ENCODE data around the gene MCTP1. TPM values are rescaled to one million over a fixed set of nuclear protein-coding genes. Genes with fewer than 3 reads are reported as not detected.
"Not testable (repeated sequence)": the region's sequence is repeated elsewhere in the genome, so short reads cannot be mapped to it uniquely, and the experiment has no call there.

The MCTP1 gene
- total RNA-seq, 1 donor from 2014 or later = not detected

DNA sequence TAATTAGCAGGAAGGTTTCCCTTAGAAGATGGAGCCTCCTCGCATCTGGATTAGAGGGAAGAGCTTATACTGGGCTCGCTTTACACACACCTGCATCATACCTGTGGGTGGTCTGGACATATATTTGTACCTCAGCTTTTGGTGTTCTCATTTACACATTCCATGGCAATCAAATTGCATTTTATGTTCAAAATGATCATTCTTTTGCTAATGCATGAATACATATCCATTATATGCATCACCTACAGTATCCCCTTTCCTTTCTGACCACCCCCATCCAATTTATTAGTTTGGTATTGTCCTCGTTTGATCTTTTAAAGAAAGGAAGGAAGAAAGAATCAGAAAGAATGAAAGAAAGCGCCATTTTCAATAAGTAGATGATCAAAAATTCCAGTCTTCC lies 415.0 kb downstream of the MCTP1 start:
- no peaks in the 10 kb centered on the region for H3K9me3 Mint-ChIP-seq
- peaks cover 2% of the 10 kb centered on the region for H3K4me1 Mint-ChIP-seq
- no peaks in the 10 kb centered on the region for H3K36me3 Mint-ChIP-seq (ENCODE audit: low read depth)
- H3K4me3 Mint-ChIP-seq = no peak overlapping the region
- H3K27me3 Mint-ChIP-seq = peaks cover 1% of the 10 kb centered on the region
- intact Hi-C loops (cut with micrococcal nuclease) = no loop called here
- no peak for DNase-seq
- no peak overlapping the region for H3K27ac Mint-ChIP-seq

DNA sequence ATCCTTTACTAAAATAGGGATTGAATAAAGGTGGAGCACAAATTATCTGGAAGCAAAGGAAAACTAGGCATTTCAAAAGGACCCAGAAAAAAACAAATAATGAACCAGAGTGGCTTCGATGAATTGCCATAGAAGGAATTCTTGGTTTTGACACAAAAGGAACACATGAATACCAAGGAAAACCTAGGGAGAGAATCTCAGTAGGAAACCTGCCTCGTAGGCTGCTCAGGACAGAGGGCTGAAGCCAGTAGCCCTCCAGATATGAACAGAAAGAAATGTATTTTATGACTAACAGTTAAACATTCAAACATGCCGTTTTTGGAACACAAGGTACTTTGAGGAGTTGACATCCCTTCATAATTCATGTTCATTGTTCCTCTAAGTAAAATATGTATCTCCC lies 420.9 kb downstream of the MCTP1 start:
- Mint-ChIP-seq H3K36me3 (ENCODE audit: low read depth) (no peaks in the 10 kb centered on the region), H3K4me1 (no peaks in the 10 kb centered on the region), H3K9me3 (no peaks in the 10 kb centered on the region), H3K27ac (no peak overlapping the region), H3K4me3 (no peak overlapping the region), H3K27me3 (peaks cover 7% of the 10 kb centered on the region)
- intact Hi-C loops (cut with micrococcal nuclease) = no loop called here
- no peak for DNase-seq

DNA sequence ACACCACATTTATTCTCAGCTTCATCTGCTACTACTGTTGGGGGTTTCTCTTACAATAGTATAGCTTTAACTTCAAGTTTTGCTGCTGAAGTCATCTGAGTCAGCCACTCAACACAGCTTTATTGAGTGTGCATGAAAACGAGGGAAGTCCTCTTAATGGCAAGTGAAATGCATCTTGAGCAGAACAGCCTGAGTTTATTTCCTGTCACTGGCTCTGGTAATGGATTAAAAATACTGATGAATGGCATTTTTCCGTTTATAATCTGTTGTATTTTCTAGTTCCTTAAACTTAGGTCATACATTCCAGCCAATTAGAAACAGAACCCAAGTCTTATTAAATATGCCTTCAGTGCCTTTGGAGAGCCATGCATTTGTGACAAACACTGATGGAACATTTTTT lies 427.8 kb downstream of the MCTP1 start:
- Mint-ChIP-seq H3K27ac (no peak overlapping the region), H3K4me3 (no peak overlapping the region), H3K4me1 (peaks cover 2% of the 10 kb centered on the region), H3K9me3 (no peaks in the 10 kb centered on the region), H3K27me3 (peaks cover 20% of the 10 kb centered on the region), H3K36me3 (ENCODE audit: low read depth) (no peaks in the 10 kb centered on the region)
- intact Hi-C loops (cut with micrococcal nuclease) = loop anchor here (10.0 kb wide), 1 partner anchor 942 kb away; no protein-coding TSS in a partner anchor
- no peak for DNase-seq

DNA sequence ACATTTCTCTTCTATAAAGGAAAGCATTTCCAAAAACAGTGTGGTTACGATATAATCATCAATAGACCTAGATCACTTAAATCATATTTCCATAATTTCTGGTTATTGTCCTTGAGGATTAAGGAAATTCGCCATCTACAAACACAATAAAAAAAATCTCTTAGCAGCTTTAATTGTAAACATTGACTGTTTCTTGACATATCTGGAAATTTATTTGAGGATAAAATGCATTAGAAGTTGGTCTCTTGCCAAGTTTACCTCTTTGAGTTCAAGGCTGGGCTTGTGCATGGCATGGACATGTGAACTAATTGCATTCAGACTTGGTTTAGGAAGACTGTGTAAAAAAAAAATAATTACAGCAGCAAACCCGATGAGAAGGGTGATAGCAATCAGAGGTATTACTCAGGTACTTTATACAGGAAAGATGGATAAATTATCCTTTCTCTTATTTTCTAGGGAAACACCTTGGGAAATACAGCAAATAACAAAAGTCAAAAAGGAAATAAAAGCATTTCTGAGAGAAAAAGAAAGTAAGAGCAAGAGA lies 428.6 kb downstream of the MCTP1 start:
- Mint-ChIP-seq H3K27me3 (peaks cover 20% of the 10 kb centered on the region), H3K4me1 (peaks cover 2% of the 10 kb centered on the region), H3K4me3 (no peak overlapping the region), H3K9me3 (no peaks in the 10 kb centered on the region), H3K36me3 (ENCODE audit: low read depth) (no peaks in the 10 kb centered on the region), H3K27ac (no peak overlapping the region)
- intact Hi-C loops (cut with micrococcal nuclease) = loop anchor here (10.0 kb wide), 1 partner anchor 942 kb away; no protein-coding TSS in a partner anchor
- DNase-seq = no peak

DNA sequence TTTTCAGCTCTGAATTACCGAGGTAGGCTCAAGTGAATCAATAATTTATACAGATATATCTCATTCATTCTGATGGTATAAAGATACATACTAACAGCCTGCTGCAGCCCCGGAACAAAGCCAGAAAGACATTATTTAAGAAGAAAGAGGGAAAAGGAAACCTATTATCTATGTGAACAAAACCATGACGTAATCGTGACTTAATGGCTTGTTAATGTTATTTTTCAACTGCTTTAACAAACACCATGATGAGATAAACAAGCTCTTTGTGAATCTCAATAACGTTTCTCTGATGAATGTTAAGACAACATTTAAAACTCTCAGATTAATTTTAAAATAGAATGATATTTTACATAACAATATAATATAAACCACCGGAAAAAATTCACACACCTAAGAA lies 429.4 kb downstream of the MCTP1 start:
- intact Hi-C loops (cut with micrococcal nuclease) = loop anchor here (10.0 kb wide), 1 partner anchor 941 kb away; no protein-coding TSS in a partner anchor

DNA sequence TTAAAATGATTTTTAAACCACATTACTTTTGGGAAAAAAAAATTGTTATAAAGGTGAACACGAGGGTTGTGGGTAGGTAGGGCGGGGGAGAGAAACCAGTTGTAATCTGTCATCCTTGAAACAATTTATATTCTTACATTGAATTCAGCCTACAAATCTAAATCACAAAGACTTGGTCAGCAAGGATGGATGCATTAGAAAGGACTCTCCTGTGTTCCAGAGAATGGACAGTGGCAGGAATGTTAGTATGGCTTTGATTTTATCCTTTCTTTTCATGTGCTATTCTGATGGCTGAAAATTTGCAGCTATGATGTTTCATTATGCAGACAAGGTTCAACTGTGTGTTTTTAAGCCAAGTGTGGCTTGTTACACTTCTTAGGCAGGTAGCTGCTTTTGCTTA lies 431.8 kb downstream of the MCTP1 start:
- no peaks in the 10 kb centered on the region for H3K36me3 Mint-ChIP-seq (ENCODE audit: low read depth)
- intact Hi-C loops (cut with micrococcal nuclease) = loop anchor here (5.0 to 10.0 kb wide), 2 partner anchors 938 to 1271 kb away; partner anchors contain the start of genes NR2F1 and NR2F1-AS1
- H3K4me1 Mint-ChIP-seq = peaks cover 6% of the 10 kb centered on the region
- no peaks in the 10 kb centered on the region for H3K9me3 Mint-ChIP-seq
- no peak overlapping the region for H3K27ac Mint-ChIP-seq
- no peak for DNase-seq
- peaks cover 14% of the 10 kb centered on the region for H3K27me3 Mint-ChIP-seq
- H3K4me3 Mint-ChIP-seq = no peak overlapping the region

More for the DNA sequence above, 429.4 kb downstream of the MCTP1 start:
- no peaks in the 10 kb centered on the region for H3K9me3 Mint-ChIP-seq
- no peak for DNase-seq
- H3K4me1 Mint-ChIP-seq = peaks cover 2% of the 10 kb centered on the region
- H3K36me3 Mint-ChIP-seq (ENCODE audit: low read depth) = no peaks in the 10 kb centered on the region
- H3K4me3 Mint-ChIP-seq = no peak overlapping the region
- no peak overlapping the region for H3K27ac Mint-ChIP-seq
- H3K27me3 Mint-ChIP-seq = peaks cover 18% of the 10 kb centered on the region

DNA sequence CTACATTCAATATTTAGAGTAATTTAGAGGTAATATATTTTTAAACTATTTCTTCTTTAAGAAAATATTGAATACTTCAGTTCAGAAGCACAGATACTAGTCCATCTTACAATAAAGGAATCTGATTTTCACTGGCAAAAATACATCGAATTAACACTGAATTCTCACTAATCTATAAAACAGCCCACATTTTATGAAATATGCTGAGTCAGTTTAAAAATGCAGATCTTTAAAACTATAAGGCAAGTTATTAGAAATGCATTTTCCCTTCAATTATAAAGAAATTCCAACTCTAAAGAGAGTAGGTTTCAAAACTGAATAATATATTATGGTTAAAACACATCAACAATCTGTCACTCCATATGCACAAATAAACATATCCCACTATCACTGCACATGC lies 433.9 kb downstream of the MCTP1 start:
- Mint-ChIP-seq H3K4me3 (no peak overlapping the region), H3K9me3 (no peaks in the 10 kb centered on the region), H3K27ac (no peak overlapping the region), H3K4me1 (peaks cover 6% of the 10 kb centered on the region), H3K27me3 (peaks cover 11% of the 10 kb centered on the region), H3K36me3 (ENCODE audit: low read depth) (no peaks in the 10 kb centered on the region)
- no peak for DNase-seq
- intact Hi-C loops (cut with micrococcal nuclease) = loop anchor here (1.0 to 10.0 kb wide), 7 partner anchors 58 to 1269 kb away; partner anchors contain the start of genes KIAA0825, NR2F1, NR2F1-AS1 and SLF1

DNA sequence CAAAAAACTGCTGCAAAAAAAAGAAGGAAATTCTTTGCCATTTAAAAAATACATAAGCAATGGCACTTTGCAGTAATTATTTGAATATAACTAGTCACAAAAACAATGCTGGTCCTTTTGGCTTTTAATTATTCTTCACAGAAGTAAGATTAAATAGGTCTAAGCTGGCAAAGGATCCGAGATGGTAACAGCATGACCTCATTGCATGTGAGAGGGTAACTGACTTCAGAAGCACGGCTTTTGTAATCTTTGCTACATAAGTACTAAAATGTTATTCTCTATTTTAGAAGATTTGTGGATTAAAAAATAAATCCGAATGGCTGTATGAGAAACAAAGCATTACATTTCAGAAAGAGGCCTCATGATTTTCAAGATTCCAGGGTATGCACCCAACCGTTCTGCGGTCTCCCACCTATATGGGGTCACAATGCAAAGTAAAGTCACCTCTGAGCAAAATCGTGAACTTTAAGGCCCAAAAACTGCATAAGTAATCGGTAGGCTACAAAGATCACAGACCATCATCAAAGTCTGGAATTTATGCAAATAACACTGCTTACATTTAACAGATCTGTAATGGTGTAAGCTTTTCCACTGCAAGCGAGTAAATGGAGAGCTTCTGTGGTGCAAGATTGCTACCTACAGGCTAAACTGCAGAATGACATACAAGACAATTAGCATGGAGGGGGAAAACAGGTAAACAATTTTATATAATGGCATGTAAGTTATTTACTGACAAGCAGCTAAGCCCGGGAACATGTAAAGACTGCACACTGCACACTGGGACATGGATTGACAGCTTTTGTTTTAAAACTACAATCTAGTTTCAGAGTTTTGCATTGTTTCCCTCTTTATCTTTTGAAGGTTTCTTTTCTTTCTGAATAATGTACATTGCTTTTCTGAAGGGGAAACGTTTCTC lies 434.8 kb downstream of the MCTP1 start:
- no peak overlapping the region for H3K4me3 Mint-ChIP-seq
- peaks cover 6% of the 10 kb centered on the region for H3K4me1 Mint-ChIP-seq
- H3K9me3 Mint-ChIP-seq = no peaks in the 10 kb centered on the region

DNA sequence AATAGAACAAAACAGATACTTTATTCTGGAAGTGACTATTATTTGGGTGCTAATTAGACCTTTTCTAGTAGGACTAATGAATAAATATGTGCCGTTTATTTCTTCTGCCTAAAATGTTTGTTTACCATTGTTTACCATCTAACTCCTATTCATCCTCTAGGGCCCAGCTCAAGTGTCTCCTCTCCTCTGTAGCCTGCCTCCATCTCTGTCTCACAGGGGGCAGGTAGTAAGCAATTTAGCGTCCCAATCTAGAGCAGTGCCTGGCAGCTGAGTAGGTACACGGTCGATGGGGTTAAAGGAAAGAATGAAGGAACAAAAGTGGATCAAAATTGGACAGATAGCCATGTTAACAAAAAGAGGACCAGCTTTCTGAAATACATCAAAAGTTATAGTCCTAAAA lies 435.6 kb downstream of the MCTP1 start:
- Mint-ChIP-seq H3K27me3 (peaks cover 10% of the 10 kb centered on the region), H3K27ac (no peak overlapping the region), H3K9me3 (no peaks in the 10 kb centered on the region), H3K4me1 (peaks cover 8% of the 10 kb centered on the region), H3K36me3 (ENCODE audit: low read depth) (no peaks in the 10 kb centered on the region), H3K4me3 (no peak overlapping the region)
- intact Hi-C loops (cut with micrococcal nuclease) = no loop called here
- no peak for DNase-seq

More for the DNA sequence above, 434.8 kb downstream of the MCTP1 start:
- no peak overlapping the region for H3K27ac Mint-ChIP-seq
- intact Hi-C loops (cut with micrococcal nuclease) = loop anchor here (1.0 to 10.0 kb wide), 7 partner anchors 57 to 1268 kb away; partner anchors contain the start of genes KIAA0825, NR2F1, NR2F1-AS1 and SLF1
- H3K27me3 Mint-ChIP-seq = peaks cover 11% of the 10 kb centered on the region
- H3K36me3 Mint-ChIP-seq (ENCODE audit: low read depth) = no peaks in the 10 kb centered on the region
- DNase-seq = peak; percentile 81

DNA sequence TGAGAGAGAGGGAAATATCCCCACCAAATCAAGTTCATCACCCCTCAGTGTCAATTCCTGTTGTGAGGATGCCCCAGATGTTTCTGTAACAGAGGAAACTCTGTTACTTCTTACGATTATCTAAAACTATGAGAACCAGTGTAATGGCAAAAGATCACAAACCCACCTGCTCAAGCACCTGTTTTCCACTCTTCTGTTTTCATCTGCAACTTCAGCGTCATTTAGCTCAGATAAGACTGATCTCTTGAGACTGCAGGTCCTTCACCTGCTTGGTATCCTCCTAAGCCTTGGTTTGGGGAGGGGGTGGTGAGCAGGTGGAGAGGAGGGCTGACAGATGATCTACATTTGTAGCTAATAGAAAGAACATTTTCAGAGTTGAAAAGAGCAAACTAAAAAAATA lies 437.2 kb downstream of the MCTP1 start:
- H3K27me3 Mint-ChIP-seq = peaks cover 13% of the 10 kb centered on the region
- peaks cover 8% of the 10 kb centered on the region for H3K4me1 Mint-ChIP-seq
- no peak for DNase-seq
- no peaks in the 10 kb centered on the region for H3K36me3 Mint-ChIP-seq (ENCODE audit: low read depth)
- no peaks in the 10 kb centered on the region for H3K9me3 Mint-ChIP-seq
- H3K27ac Mint-ChIP-seq = no peak overlapping the region
- no peak overlapping the region for H3K4me3 Mint-ChIP-seq
- intact Hi-C loops (cut with micrococcal nuclease) = no loop called here

DNA sequence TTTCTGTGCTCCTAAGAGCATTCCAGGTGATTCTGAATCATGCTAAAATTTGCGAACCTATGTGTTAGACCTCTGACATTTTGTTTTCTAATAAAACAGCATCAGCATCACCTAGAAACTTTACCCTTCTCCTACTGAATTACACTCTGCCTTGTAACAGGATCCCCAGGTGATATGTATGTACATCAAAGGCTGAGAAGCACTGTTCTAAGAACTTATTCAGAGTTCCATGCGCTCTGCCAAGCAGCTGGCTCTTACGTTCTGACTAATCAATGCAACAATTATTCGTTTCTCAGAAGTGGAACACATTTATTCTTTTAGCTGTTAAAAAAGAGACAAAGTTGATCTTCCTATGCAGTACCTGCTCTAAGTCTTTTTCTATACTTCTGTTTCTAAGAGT lies 437.9 kb downstream of the MCTP1 start:
- Mint-ChIP-seq H3K9me3 (no peaks in the 10 kb centered on the region), H3K4me1 (peaks cover 8% of the 10 kb centered on the region), H3K27me3 (peaks cover 13% of the 10 kb centered on the region), H3K36me3 (ENCODE audit: low read depth) (no peaks in the 10 kb centered on the region), H3K4me3 (no peak overlapping the region), H3K27ac (no peak overlapping the region)
- intact Hi-C loops (cut with micrococcal nuclease) = no loop called here
- no peak for DNase-seq

DNA sequence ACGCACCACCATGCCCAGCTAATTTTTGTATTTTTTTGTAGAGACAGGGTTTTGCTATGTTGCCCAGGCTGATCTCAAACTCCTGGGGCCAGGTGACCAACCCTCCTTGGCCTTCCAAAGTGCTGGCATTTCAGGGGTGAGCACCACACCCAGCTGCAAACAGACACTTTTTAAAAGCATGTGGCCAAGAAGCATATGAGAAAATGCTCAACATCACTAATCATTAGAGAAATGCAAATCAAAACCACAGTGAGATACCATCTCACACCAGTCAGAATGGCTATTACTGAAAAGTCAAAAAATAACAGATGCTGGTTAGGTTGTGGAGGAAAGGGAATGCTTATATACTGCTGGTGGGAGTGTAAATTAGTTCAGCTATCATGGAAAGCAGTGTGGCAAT lies 439.2 kb downstream of the MCTP1 start:
- H3K36me3 Mint-ChIP-seq (ENCODE audit: low read depth); intact Hi-C loops (cut with micrococcal nuclease); DNase-seq; H3K4me1 Mint-ChIP-seq; H3K9me3 Mint-ChIP-seq; H3K27ac Mint-ChIP-seq; H3K4me3 Mint-ChIP-seq: not testable (repeated sequence)
- H3K27me3 Mint-ChIP-seq = peaks cover 22% of the 10 kb centered on the region

DNA sequence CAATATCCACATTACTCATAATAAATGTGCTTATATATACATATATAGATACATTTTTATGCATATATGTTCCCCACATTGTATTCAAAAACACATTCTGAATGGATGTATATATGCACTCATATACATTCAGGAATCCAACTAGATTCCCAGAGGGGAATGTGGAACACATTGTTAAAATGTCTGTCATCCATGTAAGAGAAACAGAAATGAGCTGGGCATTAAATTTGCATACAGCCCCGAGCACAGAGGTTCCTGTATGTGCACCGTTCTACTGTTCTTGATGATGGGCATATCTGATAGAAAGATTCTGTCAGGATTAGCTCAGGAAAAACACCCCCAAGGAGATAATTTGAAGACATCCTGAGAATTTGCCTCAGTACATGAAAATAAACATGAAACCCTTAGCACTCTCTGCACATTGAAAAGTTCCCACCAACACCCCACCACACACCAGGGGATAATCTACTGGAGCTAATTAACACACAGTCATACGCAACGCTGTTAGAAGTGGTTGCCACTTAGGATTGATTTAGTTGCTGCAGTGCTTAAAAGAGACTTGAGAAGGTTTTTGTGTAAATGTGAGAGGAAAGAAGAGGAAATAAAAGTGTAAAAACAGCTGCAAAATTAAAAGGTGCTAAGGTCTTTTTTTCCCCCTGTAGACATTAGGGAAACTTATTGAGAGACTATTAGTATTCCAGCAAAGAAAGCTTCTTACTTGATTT lies 443.1 kb downstream of the MCTP1 start:
- no peak for DNase-seq
- peaks cover 6% of the 10 kb centered on the region for H3K4me1 Mint-ChIP-seq
- intact Hi-C loops (cut with micrococcal nuclease) = no loop called here
- H3K9me3 Mint-ChIP-seq = no peaks in the 10 kb centered on the region
- H3K4me3 Mint-ChIP-seq = no peak overlapping the region
- H3K27ac Mint-ChIP-seq = no peak overlapping the region
- no peaks in the 10 kb centered on the region for H3K36me3 Mint-ChIP-seq (ENCODE audit: low read depth)
- peaks cover 21% of the 10 kb centered on the region for H3K27me3 Mint-ChIP-seq

DNA sequence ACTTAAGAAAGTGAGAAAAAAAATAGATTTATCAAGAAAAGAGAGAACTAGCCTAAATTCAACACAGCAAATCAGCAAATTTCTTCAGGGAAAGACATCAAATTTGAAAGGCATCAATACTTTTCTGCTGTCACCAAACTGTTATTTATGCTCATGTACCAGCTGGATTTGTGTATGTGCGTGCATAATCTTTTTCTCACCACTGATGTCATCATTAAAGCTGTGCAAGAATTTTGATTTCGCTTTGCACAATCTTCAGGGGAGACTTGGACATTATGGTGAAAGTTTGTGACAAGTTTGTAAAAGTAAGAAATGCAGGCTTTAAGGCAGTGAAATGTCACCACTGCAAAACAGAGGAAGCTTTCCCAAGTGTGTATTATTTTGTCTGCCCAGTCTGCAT lies 451.0 kb downstream of the MCTP1 start:
- H3K27ac Mint-ChIP-seq = no peak overlapping the region
- H3K4me1 Mint-ChIP-seq = peaks cover 6% of the 10 kb centered on the region
- H3K36me3 Mint-ChIP-seq (ENCODE audit: low read depth) = no peaks in the 10 kb centered on the region
- H3K4me3 Mint-ChIP-seq = no peak overlapping the region
- DNase-seq = no peak
- intact Hi-C loops (cut with micrococcal nuclease) = no loop called here
- peaks cover 14% of the 10 kb centered on the region for H3K27me3 Mint-ChIP-seq
- no peaks in the 10 kb centered on the region for H3K9me3 Mint-ChIP-seq
